Measurements from ENCODE around the gene TOX2. TPM values are rescaled to one million over a fixed set of nuclear protein-coding genes. Genes with fewer than 3 reads are reported as not detected.

The TOX2 gene
- total RNA-seq, 1 donor from 2014 or later = 5.0 TPM

- Mint-ChIP-seq H3K4me3 (ENCODE audit: unreplicated experiment) (no peak overlapping the region), H3K4me1 (ENCODE audit: unreplicated experiment) (no peaks in the 10 kb centered on the region), H3K36me3 (ENCODE audit: low read depth, unreplicated experiment) (no peaks in the 10 kb centered on the region), H3K27ac (ENCODE audit: unreplicated experiment) (no peak overlapping the region), H3K27me3 (ENCODE audit: unreplicated experiment) (peaks cover 1% of the 10 kb centered on the region), H3K9me3 (ENCODE audit: unreplicated experiment) (no peaks in the 10 kb centered on the region)
- no peak for DNase-seq (ENCODE audit: low spot score)
- TF ChIP-seq, protein P1, sequence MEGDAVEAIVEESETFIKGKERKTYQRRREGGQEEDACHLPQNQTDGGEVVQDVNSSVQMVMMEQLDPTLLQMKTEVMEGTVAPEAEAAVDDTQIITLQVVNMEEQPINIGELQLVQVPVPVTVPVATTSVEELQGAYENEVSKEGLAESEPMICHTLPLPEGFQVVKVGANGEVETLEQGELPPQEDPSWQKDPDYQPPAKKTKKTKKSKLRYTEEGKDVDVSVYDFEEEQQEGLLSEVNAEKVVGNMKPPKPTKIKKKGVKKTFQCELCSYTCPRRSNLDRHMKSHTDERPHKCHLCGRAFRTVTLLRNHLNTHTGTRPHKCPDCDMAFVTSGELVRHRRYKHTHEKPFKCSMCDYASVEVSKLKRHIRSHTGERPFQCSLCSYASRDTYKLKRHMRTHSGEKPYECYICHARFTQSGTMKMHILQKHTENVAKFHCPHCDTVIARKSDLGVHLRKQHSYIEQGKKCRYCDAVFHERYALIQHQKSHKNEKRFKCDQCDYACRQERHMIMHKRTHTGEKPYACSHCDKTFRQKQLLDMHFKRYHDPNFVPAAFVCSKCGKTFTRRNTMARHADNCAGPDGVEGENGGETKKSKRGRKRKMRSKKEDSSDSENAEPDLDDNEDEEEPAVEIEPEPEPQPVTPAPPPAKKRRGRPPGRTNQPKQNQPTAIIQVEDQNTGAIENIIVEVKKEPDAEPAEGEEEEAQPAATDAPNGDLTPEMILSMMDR (IDR thresholded peaks at IDR 0.05; ENCODE audit: unreplicated experiment) = no peak
Measured at GRCh38 chr20:43994486-43995100, 79.9 kb downstream of the TOX2 start.

GRCh38 chr20:43995645-43996044, 81.0 kb downstream of the TOX2 start:
- no peak overlapping the region for H3K27ac Mint-ChIP-seq (ENCODE audit: unreplicated experiment)
- H3K36me3 Mint-ChIP-seq (ENCODE audit: low read depth, unreplicated experiment) = no peaks in the 10 kb centered on the region
- no peaks in the 10 kb centered on the region for H3K27me3 Mint-ChIP-seq (ENCODE audit: unreplicated experiment)
- no peak overlapping the region for H3K4me3 Mint-ChIP-seq (ENCODE audit: unreplicated experiment)
- no peaks in the 10 kb centered on the region for H3K9me3 Mint-ChIP-seq (ENCODE audit: unreplicated experiment)
- H3K4me1 Mint-ChIP-seq (ENCODE audit: unreplicated experiment) = no peaks in the 10 kb centered on the region
- TF ChIP-seq, protein P1 (IDR thresholded peaks at IDR 0.05; ENCODE audit: unreplicated experiment) = no peak
- DNase-seq (ENCODE audit: low spot score) = no peak

GRCh38 chr20:43996240-43996930, 81.7 kb downstream of the TOX2 start:
- TF ChIP-seq, protein P1 (IDR thresholded peaks at IDR 0.05; ENCODE audit: unreplicated experiment) = no peak
- Mint-ChIP-seq H3K4me3 (ENCODE audit: unreplicated experiment) (no peak overlapping the region), H3K36me3 (ENCODE audit: low read depth, unreplicated experiment) (no peaks in the 10 kb centered on the region), H3K4me1 (ENCODE audit: unreplicated experiment) (no peaks in the 10 kb centered on the region), H3K27ac (ENCODE audit: unreplicated experiment) (no peak overlapping the region), H3K9me3 (ENCODE audit: unreplicated experiment) (no peaks in the 10 kb centered on the region), H3K27me3 (ENCODE audit: unreplicated experiment) (no peaks in the 10 kb centered on the region)
- no peak for DNase-seq (ENCODE audit: low spot score)

GRCh38 chr20:43999848-44000247, 85.2 kb downstream of the TOX2 start:
- Mint-ChIP-seq H3K27ac (ENCODE audit: unreplicated experiment) (no peak overlapping the region), H3K4me1 (ENCODE audit: unreplicated experiment) (no peaks in the 10 kb centered on the region), H3K36me3 (ENCODE audit: low read depth, unreplicated experiment) (no peaks in the 10 kb centered on the region), H3K4me3 (ENCODE audit: unreplicated experiment) (no peak overlapping the region), H3K9me3 (ENCODE audit: unreplicated experiment) (no peaks in the 10 kb centered on the region), H3K27me3 (ENCODE audit: unreplicated experiment) (peaks cover 1% of the 10 kb centered on the region)
- TF ChIP-seq, protein P1 (IDR thresholded peaks at IDR 0.05; ENCODE audit: unreplicated experiment) = no peak
- DNase-seq (ENCODE audit: low spot score) = no peak

All from endothelial cell (in vitro differentiated cells).